CD4-positive, alpha-beta T cell treated with Interleukin-6 for 4 hours (primary cell): ENCODE data around the gene USP17L5.
"Not testable (repeated sequence)": the region's sequence is repeated elsewhere in the genome, so short reads cannot be mapped to it uniquely, and the experiment has no call there.

Source experiments
- DNase-seq: peaks from one replicate; pipeline ENCODE4 v3.0.0-alpha.2; 2020; ENCODE audit warnings: mixed read lengths

Gene USP17L5, protein sequence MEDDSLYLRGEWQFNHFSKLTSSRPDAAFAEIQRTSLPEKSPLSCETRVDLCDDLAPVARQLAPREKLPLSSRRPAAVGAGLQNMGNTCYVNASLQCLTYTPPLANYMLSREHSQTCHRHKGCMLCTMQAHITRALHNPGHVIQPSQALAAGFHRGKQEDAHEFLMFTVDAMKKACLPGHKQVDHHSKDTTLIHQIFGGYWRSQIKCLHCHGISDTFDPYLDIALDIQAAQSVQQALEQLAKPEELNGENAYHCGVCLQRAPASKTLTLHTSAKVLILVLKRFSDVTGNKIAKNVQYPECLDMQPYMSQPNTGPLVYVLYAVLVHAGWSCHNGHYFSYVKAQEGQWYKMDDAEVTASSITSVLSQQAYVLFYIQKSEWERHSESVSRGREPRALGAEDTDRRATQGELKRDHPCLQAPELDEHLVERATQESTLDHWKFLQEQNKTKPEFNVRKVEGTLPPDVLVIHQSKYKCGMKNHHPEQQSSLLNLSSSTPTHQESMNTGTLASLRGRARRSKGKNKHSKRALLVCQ

DNA sequence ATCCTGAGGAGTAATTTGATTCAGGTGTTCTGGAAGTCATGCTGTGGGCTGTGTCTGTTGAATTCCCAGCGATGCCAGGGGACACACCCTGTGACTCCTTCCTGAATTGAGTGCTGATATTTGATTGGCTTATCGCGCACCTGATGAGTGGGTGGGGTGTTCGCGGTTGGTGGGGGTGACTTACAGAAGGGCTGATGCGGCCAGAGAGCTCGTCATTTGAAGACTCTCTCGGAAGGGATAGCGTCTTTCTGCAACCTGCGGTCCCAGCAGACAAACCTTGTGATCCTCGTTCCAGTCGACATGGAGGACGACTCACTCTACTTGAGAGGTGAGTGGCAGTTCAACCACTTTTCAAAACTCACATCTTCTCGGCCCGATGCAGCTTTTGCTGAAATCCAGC lies at the start of gene USP17L5:
Gene USP17L5 (plus strand): TSS at position 301 of the 400 bp plus-strand sequence. CDS start 0 bp downstream, at position 301.
- DNase-seq: not testable (repeated sequence)

DNA sequence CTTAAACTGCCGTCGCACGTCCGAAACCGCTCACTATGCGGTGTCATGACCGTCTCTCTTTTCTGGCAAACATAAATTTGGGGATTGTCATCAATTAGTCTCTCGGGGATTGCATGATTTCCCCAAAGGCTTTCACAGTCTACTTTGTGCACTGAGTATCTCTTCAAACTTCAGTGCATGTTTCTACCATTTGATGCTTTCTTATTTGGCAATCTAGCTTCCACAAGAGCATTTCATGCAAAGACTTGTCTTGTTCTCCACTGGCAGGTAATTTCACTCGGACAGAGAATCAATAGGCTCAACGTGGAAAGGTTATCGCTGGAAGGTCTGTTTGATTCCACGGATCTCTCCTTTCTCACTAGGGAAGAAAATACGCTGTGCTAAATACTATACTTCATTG lies 15.0 kb upstream of the USP17L5 start:
- not testable (repeated sequence) for DNase-seq

DNA sequence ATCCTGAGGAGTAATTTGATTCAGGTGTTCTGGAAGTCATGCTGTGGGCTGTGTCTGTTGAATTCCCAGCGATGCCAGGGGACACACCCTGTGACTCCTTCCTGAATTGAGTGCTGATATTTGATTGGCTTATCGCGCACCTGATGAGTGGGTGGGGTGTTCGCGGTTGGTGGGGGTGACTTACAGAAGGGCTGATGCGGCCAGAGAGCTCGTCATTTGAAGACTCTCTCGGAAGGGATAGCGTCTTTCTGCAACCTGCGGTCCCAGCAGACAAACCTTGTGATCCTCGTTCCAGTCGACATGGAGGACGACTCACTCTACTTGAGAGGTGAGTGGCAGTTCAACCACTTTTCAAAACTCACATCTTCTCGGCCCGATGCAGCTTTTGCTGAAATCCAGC lies 14.3 kb upstream of the USP17L5 start, which contains the start of gene USP17L24:
Gene USP17L24 (plus strand): TSS at position 301 of the 400 bp plus-strand sequence. CDS start 0 bp downstream, at position 301.
- not testable (repeated sequence) for DNase-seq

DNA sequence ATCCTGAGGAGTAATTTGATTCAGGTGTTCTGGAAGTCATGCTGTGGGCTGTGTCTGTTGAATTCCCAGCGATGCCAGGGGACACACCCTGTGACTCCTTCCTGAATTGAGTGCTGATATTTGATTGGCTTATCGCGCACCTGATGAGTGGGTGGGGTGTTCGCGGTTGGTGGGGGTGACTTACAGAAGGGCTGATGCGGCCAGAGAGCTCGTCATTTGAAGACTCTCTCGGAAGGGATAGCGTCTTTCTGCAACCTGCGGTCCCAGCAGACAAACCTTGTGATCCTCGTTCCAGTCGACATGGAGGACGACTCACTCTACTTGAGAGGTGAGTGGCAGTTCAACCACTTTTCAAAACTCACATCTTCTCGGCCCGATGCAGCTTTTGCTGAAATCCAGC lies 9.6 kb upstream of the USP17L5 start, which contains the start of gene USP17L25:
Gene USP17L25 (plus strand): TSS at position 301 of the 400 bp plus-strand sequence. CDS start 0 bp downstream, at position 301.
- not testable (repeated sequence) for DNase-seq

DNA sequence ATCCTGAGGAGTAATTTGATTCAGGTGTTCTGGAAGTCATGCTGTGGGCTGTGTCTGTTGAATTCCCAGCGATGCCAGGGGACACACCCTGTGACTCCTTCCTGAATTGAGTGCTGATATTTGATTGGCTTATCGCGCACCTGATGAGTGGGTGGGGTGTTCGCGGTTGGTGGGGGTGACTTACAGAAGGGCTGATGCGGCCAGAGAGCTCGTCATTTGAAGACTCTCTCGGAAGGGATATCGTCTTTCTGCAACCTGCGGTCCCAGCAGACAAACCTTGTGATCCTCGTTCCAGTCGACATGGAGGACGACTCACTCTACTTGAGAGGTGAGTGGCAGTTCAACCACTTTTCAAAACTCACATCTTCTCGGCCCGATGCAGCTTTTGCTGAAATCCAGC lies 4.8 kb upstream of the USP17L5 start, which contains the start of gene USP17L26:
Gene USP17L26 (plus strand): TSS at position 301 of the 400 bp plus-strand sequence. CDS start 0 bp downstream, at position 301.
- DNase-seq: not testable (repeated sequence)

DNA sequence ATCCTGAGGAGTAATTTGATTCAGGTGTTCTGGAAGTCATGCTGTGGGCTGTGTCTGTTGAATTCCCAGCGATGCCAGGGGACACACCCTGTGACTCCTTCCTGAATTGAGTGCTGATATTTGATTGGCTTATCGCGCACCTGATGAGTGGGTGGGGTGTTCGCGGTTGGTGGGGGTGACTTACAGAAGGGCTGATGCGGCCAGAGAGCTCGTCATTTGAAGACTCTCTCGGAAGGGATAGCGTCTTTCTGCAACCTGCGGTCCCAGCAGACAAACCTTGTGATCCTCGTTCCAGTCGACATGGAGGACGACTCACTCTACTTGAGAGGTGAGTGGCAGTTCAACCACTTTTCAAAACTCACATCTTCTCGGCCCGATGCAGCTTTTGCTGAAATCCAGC lies 4.6 kb downstream of the USP17L5 start, which contains the start of gene USP17L27:
Gene USP17L27 (plus strand): TSS at position 301 of the 400 bp plus-strand sequence. CDS start 0 bp downstream, at position 301.
- not testable (repeated sequence) for DNase-seq

DNA sequence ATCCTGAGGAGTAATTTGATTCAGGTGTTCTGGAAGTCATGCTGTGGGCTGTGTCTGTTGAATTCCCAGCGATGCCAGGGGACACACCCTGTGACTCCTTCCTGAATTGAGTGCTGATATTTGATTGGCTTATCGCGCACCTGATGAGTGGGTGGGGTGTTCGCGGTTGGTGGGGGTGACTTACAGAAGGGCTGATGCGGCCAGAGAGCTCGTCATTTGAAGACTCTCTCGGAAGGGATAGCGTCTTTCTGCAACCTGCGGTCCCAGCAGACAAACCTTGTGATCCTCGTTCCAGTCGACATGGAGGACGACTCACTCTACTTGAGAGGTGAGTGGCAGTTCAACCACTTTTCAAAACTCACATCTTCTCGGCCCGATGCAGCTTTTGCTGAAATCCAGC lies 9.4 kb downstream of the USP17L5 start, which contains the start of gene USP17L28:
Gene USP17L28 (plus strand): TSS at position 301 of the 400 bp plus-strand sequence. CDS start 0 bp downstream, at position 301.
- DNase-seq: not testable (repeated sequence)

DNA sequence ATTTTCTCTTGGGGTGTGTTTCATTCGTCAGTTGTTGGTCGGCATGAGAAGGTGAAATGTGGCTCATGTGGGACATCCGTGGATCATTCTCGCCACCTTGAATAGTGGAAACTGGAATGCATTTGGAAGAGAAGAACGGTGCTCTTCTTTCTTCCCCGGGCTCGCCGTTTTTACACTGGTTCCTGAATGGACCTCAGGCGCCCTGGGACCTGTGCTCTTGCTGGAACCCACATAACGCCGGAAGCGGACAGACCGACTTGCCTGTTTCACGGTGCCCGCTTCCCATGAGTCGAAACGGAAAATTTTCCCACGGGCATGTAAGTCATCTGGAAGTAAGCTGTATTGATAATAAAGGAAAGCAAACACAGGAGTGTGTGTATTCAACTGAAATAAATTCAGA lies 11.7 kb downstream of the USP17L5 start:
- not testable (repeated sequence) for DNase-seq

DNA sequence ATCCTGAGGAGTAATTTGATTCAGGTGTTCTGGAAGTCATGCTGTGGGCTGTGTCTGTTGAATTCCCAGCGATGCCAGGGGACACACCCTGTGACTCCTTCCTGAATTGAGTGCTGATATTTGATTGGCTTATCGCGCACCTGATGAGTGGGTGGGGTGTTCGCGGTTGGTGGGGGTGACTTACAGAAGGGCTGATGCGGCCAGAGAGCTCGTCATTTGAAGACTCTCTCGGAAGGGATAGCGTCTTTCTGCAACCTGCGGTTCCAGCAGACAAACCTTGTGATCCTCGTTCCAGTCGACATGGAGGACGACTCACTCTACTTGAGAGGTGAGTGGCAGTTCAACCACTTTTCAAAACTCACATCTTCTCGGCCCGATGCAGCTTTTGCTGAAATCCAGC lies 14.1 kb downstream of the USP17L5 start, which contains the start of gene USP17L29:
Gene USP17L29 (plus strand): TSS at position 301 of the 400 bp plus-strand sequence. CDS start 0 bp downstream, at position 301.
- not testable (repeated sequence) for DNase-seq

DNA sequence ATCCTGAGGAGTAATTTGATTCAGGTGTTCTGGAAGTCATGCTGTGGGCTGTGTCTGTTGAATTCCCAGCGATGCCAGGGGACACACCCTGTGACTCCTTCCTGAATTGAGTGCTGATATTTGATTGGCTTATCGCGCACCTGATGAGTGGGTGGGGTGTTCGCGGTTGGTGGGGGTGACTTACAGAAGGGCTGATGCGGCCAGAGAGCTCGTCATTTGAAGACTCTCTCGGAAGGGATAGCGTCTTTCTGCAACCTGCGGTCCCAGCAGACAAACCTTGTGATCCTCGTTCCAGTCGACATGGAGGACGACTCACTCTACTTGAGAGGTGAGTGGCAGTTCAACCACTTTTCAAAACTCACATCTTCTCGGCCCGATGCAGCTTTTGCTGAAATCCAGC lies 23.6 kb downstream of the USP17L5 start, which contains the start of gene USP17L30:
Gene USP17L30 (plus strand): TSS at position 301 of the 400 bp plus-strand sequence. CDS start 0 bp downstream, at position 301.
- DNase-seq: not testable (repeated sequence)

DNA sequence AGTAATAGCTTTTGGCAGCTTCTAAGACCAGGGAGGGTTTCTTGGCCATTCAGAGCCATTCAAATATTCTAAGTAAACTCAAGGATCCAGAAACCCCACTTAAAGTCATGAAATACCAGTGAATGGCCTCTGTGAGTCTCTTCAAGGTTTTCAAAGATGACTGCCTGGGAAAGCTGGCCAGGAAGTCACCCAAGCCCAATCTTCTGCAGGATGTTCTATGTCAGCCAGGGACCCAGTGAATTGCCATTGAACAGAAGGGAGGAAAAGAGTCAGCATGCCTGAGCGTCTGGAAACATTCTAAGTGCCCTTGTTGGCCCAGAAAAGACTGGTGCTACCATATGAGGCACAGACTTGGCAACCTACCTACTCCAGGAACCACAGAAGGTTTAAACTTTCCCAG lies 40.7 kb downstream of the USP17L5 start:
- DNase-seq: not testable (repeated sequence)

DNA sequence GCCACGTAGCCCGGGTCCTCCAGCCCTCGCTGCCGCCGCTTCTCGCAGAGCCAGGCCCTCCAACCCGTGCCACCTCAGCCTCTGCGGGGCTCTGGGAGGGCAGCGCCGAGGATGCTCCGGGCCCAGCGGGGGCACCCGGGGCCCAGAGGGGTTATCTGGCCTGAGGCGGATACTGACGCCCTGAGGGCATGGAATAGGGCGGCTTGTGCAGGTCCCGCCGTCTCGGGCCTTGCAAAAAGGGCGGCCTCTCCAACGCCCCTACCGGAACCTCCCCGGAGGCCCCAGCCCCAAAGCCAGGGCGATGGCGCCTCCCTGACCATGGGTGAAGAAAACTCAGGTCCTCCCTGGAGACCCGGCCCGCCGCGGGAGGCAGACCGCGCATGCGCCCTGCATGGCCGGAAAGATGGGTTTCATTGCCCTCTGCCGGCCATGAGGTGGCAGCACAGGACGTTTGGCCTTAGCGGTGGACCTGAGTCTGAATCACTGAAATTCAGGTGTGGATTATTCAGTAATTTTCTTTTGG lies 41.9 kb downstream of the USP17L5 start:
- DNase-seq: not testable (repeated sequence)

DNA sequence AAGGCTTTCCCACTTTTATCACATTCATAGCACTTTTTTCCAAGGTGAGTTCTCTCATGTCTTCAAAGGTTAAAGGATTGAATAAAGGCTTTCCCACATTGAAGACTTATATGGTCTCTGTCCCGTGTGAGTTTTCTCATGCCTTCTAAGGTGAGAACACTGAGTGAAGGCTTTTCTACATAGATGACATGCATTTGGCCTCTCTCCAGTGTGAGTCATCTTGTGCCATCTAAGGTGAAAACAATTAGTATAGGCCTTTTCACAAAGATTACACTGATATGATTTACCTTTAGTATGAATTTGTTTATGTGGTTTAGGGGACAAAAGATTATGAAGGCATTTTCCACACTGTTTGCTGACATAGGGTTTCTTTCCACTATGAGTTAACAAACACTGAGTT lies 44.9 kb downstream of the USP17L5 start:
- no peak for DNase-seq

DNA sequence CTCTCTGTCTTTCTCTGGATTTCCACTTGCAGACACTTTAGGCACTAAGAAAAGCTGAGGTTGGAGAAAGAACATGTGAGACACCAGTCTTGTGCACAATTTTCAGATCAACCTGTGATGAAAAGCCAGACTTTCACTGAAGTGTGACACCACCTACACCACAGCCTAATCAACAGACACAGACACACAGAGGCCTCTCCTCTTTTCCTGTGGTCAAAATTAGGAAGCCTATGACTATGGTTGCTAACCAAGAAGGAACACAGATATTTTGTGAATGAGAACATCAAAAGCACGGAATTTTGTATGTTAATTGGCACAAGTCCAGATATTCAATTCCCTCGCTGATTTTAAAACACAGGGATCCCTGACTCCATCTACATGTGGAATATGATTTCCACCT lies 49.8 kb downstream of the USP17L5 start:
- not testable (repeated sequence) for DNase-seq
